Activated naive CD4-positive, alpha-beta T cell treated with anti-CD3 and anti-CD28 coated beads, Interleukin-2, amount 50 U/mL, for 16 hours (primary cell): ENCODE results near the gene KLLN.
"Not testable (repeated sequence)": the region's sequence is repeated elsewhere in the genome, so short reads cannot be mapped to it uniquely, and the experiment has no call there.

Experiments used
- DNase-seq: peaks from one replicate; pipeline ENCODE4 v3.0.0-alpha.2; 2020

KLLN gene

DNA sequence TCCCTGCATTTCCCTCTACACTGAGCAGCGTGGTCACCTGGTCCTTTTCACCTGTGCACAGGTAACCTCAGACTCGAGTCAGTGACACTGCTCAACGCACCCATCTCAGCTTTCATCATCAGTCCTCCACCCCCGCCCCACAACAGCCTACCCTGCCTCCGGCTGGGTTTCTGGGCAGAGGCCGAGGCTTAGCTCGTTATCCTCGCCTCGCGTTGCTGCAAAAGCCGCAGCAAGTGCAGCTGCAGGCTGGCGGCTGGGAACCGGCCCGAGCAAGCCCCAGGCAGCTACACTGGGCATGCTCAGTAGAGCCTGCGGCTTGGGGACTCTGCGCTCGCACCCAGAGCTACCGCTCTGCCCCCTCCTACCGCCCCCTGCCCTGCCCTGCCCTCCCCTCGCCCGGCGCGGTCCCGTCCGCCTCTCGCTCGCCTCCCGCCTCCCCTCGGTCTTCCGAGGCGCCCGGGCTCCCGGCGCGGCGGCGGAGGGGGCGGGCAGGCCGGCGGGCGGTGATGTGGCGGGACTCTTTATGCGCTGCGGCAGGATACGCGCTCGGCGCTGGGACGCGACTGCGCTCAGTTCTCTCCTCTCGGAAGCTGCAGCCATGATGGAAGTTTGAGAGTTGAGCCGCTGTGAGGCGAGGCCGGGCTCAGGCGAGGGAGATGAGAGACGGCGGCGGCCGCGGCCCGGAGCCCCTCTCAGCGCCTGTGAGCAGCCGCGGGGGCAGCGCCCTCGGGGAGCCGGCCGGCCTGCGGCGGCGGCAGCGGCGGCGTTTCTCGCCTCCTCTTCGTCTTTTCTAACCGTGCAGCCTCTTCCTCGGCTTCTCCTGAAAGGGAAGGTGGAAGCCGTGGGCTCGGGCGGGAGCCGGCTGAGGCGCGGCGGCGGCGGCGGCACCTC lies at the start of gene KLLN, which contains the start of gene PTEN:
KLLN (minus strand) TSS at position 481 of the 891 bp plus-strand sequence. CDS start 1,046 bp downstream, outside the sequence.
PTEN (plus strand) TSS at position 573 of the 891 bp plus-strand sequence. CDS start 845 bp downstream, outside the sequence.
- DNase-seq: peak; percentile 84

GRCh38 chr10:87903396-87903795 lies 40.1 kb upstream of the KLLN start:
- DNase-seq: not testable (repeated sequence)

DNA sequence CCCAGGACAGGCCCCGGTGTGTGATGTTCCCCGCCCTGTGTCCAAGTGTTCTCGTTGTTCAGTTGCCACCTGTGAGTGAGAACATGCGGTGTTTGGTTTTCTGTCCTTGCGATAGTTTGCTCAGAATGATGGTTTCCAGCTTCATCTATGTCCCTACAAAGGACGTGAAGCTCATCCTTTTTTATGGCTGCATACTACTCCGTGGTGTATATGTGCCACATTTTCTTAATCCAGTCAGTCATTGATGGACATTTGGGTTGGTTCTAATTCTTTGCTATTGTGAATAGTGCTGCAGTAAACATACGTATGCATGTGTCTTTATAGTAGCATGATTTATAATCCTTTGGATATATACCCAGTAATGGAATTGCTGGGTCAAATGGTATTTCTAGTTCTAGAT lies 34.6 kb upstream of the KLLN start:
- not testable (repeated sequence) for DNase-seq

DNA sequence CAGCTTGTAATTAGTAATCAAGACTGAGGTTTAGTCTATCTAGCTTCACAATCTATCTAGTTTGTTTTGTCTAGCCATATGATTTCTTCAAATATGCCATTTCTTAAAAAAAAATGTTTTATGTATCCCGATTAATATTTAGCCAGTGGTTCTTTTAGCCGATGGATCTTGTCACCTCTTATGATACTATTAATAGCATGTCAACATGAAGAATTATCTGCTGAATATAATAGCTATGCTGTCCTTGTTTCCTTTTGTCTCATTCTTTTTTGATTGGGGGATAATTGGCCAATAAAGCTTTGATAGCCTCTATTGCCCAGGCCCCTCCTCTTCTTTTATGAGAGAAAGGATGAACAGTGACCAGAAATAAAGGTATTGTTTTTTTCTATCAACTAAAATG lies 32.9 kb upstream of the KLLN start:
- DNase-seq: no peak

- no peak for DNase-seq
These were observed 32.1 kb upstream of the KLLN start for GRCh38 chr10:87895430-87895829.

- no peak for DNase-seq
These were observed 24.4 kb upstream of the KLLN start for GRCh38 chr10:87887548-87888289.

GRCh38 chr10:87887146-87887545 lies 23.8 kb upstream of the KLLN start:
- no peak for DNase-seq

GRCh38 chr10:87886635-87887034 lies 23.3 kb upstream of the KLLN start:
- no peak for DNase-seq

DNA sequence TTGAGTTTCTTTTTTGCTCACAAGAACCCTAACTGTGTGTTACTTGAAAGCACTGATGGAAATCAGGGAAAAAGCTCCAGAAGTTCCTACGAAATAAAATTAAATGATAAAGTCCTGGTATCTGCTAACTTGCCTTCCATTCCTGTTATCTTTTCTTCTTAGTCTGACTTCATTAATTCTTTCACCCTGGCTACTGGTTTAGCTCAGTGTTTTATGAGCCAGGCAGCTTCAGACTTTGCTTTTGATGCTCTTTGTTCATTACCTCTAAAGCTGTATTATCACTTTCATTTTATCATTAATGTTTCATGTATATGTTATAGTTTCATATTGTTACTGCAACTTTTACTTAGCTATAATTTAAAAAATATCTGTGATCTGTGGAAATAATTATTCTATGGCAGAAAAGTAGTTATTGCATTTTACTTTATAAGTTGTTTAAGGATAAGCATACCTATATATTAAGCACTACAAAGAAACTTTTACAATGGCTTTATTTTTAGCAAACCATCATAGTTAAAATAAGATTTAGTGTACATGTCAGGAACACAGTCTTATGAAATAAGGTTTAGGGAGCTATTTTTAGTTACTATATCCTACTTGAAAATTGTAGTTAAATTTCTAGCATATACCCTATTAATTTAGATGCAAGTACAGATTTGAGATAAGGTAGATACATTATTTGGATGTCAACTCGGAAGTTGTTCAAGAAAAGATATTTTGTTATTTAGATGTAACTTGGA lies 19.4 kb upstream of the KLLN start:
- no peak for DNase-seq

- not testable (repeated sequence) for DNase-seq
These were observed 18.2 kb upstream of the KLLN start for GRCh38 chr10:87881373-87882059.

DNA sequence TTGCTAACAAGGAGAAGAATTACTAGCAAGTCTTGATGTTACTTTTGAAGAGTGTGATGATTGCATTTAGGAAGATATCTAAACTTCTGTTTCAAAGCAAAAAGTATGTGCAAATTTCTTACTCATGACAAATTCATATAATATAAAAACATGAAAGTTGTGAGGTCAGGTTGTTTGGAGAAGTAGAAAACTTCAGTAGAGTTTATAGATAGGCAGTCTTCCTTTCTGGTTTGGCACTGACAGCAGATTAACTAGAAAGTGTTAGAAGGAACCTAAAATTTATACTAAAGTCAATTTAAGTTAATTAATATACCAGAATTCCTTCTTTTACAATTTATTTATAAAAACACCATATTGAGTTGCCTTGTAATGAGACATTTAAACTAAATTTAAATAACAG lies 17.0 kb upstream of the KLLN start:
- DNase-seq: no peak

DNA sequence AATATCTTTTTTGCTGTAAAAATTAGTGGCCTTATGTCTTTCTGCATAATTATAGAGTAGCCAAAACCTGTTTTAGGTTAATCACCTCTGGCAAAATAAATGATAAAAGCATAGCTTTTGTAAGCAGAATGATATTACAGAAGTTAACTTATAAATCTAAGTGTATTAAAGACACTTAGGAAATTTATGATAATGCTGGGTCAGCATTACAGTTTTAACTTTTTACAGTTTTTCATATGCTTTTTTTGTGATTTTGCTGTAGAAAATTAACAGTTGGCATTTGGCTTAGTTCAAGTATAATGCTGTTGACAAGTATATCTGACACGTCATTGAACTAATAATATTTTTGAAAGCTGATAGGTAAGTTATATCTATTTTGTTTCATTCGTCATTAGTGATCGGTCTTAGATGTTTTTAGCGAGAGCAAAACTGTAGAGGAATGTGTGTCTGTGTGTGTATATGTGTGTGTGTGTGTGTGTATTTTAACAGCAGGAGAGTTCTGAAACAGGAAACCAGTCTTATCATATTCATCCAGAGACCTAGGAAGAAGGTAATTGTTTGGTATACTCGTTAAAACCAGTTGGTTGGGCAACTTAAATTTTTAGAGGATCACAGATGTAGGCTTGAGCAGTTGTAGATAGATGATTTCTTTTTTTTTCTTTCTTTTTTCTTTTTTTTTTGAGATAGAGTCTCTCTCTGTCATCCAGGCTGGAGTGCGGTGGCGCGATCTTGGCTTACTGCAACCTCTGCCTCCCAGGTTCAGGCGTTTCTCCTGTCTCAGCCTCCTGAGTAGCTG lies 15.5 kb upstream of the KLLN start:
- DNase-seq: no peak

GRCh38 chr10:87875929-87876571 lies 12.7 kb upstream of the KLLN start:
- DNase-seq: no peak

- DNase-seq: no peak
These were observed 10.3 kb upstream of the KLLN start for GRCh38 chr10:87873656-87874055.

- no peak for DNase-seq
These were observed 9.5 kb upstream of the KLLN start for GRCh38 chr10:87872828-87873227.

DNA sequence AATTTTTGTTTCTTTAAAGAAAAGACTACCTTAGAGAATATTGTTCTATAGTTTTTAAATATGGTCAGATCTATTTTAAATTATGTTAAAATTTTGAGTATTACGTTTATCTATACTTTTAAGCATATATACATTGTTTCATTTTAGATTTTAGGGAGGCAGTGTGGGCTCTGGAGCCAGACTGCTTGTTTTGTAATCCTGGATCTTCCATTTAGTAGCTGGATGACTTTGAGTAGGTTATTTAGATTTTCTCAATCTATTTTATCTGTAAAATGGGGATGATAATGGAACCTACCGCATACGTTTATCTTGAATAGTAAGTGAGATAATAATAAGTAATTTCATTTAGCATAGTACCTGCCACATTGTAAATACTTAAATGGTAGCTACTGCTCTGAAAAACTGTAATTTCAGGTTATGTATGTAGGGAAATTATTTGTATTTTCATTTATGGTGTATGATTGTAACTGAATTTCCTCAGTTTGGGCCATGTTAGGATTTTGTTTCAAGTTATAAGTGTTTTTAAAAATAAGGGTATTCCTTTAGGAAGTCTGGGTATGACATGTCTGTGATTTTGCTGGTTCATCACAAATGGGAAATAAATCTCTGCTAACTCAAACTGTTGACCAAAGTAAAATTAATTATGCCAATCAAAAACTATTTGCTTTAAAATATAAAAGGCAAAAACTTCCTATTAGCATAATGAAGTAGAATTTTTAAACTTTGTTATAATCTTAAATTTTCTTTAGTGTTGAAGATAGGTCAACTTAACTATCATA lies 6.6 kb upstream of the KLLN start:
- DNase-seq: no peak

GRCh38 chr10:87869139-87869538 lies 5.8 kb upstream of the KLLN start:
- not testable (repeated sequence) for DNase-seq

DNA sequence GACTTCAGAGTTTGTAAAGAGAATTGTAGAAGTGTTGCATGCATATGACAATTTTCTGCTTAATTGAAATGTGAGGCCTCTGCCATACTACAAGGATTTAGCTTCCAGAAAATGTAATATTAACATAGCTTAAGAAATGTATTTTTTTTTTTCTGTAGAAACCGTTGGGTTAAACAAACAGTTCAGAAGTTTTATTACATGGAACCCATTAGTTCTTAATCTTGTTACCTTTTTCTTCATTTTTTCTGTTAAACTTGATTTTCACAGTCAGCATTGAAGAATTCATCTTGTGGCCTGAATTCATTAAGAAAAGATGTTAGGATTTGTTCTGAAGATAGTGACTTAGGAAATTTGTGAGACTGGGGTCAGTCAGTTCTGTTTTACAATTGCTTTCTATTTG lies 4.9 kb upstream of the KLLN start:
- no peak for DNase-seq

DNA sequence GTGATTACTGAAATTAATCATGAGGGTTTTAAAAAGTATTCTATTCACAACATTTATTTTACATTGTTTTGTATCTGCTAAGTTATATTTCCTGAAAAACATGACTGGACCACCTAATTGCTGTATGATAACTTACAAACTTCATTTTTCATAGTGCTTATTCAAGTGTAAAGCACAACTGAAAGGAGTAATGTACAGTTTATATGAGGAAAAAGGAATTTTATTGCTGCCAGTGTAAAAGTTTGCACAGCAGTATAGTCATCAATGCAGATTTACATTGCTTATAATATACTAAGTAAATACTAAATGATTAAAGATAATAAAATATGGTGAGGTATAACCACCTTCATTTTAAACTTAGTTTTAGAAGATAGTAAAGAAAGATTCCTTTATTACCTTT lies 4.1 kb upstream of the KLLN start:
- no peak for DNase-seq

DNA sequence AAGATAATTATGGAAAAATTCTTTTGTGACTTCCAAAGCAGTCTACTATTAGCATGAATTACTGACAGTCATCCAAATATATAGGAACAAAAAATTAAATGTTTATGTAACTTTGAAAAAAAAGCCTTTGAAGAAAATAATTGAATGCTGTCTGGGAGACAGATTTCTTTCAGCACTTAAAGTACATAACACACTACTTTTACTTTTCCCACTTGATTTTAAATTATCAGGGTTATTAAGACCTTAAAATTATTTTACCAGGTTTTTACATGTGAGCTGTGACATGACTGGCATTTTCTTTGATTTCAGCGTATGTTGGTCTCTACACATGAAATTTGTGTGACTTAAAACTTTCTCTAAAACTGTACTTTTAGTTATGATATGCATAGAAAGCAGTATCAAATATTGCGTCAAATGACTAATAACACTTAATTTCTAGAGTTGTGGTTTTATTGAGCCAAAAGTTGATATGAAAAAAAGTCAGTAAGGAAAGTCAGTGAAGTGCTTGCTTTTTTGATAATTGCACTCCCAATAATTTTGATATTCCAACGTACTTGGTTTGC lies 3.2 kb upstream of the KLLN start:
- DNase-seq: no peak
